CD1c-positive myeloid dendritic cell (primary cell): ENCODE measurements around the gene EEPD1.

Experiments
- DNase-seq: peaks from one replicate; pipeline ENCODE4 v3.0.0-alpha.2; 2016; ENCODE audit errors: extremely low spot score

EEPD1 gene

GRCh38 chr7:36154255-36155212 lies 1.5 kb downstream of the EEPD1 start:
- no peak for DNase-seq

GRCh38 chr7:36155811-36156361 lies 2.8 kb downstream of the EEPD1 start:
- DNase-seq, result no peak

GRCh38 chr7:36157527-36158320 lies 4.7 kb downstream of the EEPD1 start:
- no peak for DNase-seq

GRCh38 chr7:36158321-36158605 lies 5.2 kb downstream of the EEPD1 start:
- DNase-seq, result no peak

GRCh38 chr7:36159618-36160017 lies 6.6 kb downstream of the EEPD1 start:
- DNase-seq, result no peak

GRCh38 chr7:36160313-36160712 lies 7.3 kb downstream of the EEPD1 start:
- no peak for DNase-seq

GRCh38 chr7:36161996-36162395 lies 8.9 kb downstream of the EEPD1 start:
- no peak for DNase-seq

GRCh38 chr7:36165059-36165458 lies 12.0 kb downstream of the EEPD1 start:
- DNase-seq, result peak; percentile 80

GRCh38 chr7:36165802-36166201 lies 12.7 kb downstream of the EEPD1 start:
- DNase-seq, result no peak

GRCh38 chr7:36167403-36168050 lies 14.5 kb downstream of the EEPD1 start:
- no peak for DNase-seq

GRCh38 chr7:36171503-36171902 lies 18.4 kb downstream of the EEPD1 start:
- DNase-seq, result no peak

GRCh38 chr7:36175886-36176285 lies 22.8 kb downstream of the EEPD1 start:
- DNase-seq, result peak; percentile 79

- no peak for DNase-seq
Measured at GRCh38 chr7:36176697-36177096, 23.6 kb downstream of the EEPD1 start.

- no peak for DNase-seq
Measured at GRCh38 chr7:36180121-36180520, 27.1 kb downstream of the EEPD1 start.

GRCh38 chr7:36181668-36182067 lies 28.6 kb downstream of the EEPD1 start:
- DNase-seq, result no peak

- DNase-seq, result no peak
Measured at GRCh38 chr7:36182854-36183604, 30.0 kb downstream of the EEPD1 start.

- no peak for DNase-seq
Measured at GRCh38 chr7:36185092-36185491, 32.0 kb downstream of the EEPD1 start.

- DNase-seq, result no peak
Measured at GRCh38 chr7:36185756-36186155, 32.7 kb downstream of the EEPD1 start.

GRCh38 chr7:36186359-36187121 lies 33.5 kb downstream of the EEPD1 start:
- no peak for DNase-seq

GRCh38 chr7:36188266-36188665 lies 35.2 kb downstream of the EEPD1 start:
- no peak for DNase-seq

GRCh38 chr7:36188906-36189305 lies 35.9 kb downstream of the EEPD1 start:
- DNase-seq, result no peak
